ENCODE measurements around the gene CDCA4.

Gene CDCA4

GRCh38 chr14:105005329-105005928 lies 15.5 kb downstream of the CDCA4 start:
- Histone ChIP-seq H3K27ac (ENCODE audit: insufficient read depth, low read depth, low read length, poor library complexity, severe bottlenecking) (no peak overlapping the region), H3K4me3 (ENCODE audit: insufficient read depth, low read depth, low read length) (no peak overlapping the region), H3K4me1 (ENCODE audit: control insufficient read depth, insufficient read depth, low read length) (no peaks in the 10 kb centered on the region), H3K27me3 (ENCODE audit: control insufficient read depth, insufficient read depth, low read length, poor library complexity, severe bottlenecking) (no peaks in the 10 kb centered on the region), H3K9me3 (ENCODE audit: control insufficient read depth, low read length) (no peaks in the 10 kb centered on the region), H3K36me3 (ENCODE audit: control insufficient read depth, insufficient read depth, low read length) (peaks cover 5% of the 10 kb centered on the region)
- 94 to 95% methylated on average over 20 of the region's 20 CpGs for WGBS, 2 experiments

- 95 to 97% methylated on average over 3 of the region's 3 CpGs for WGBS, 2 experiments
- Histone ChIP-seq H3K27me3 (ENCODE audit: control insufficient read depth, insufficient read depth, low read length, poor library complexity, severe bottlenecking) (no peaks in the 10 kb centered on the region), H3K4me1 (ENCODE audit: control insufficient read depth, insufficient read depth, low read length) (no peaks in the 10 kb centered on the region), H3K27ac (ENCODE audit: insufficient read depth, low read depth, low read length, poor library complexity, severe bottlenecking) (no peak overlapping the region), H3K4me3 (ENCODE audit: insufficient read depth, low read depth, low read length) (no peak overlapping the region), H3K9me3 (ENCODE audit: control insufficient read depth, low read length) (no peaks in the 10 kb centered on the region), H3K36me3 (ENCODE audit: control insufficient read depth, insufficient read depth, low read length) (peaks cover 3% of the 10 kb centered on the region)
Measured at GRCh38 chr14:104999361-104999760, 21.5 kb downstream of the CDCA4 start.

GRCh38 chr14:104998801-104999200 lies 22.1 kb downstream of the CDCA4 start:
- Histone ChIP-seq H3K27ac (ENCODE audit: insufficient read depth, low read depth, low read length, poor library complexity, severe bottlenecking) (no peak overlapping the region), H3K4me3 (ENCODE audit: insufficient read depth, low read depth, low read length) (no peak overlapping the region), H3K36me3 (ENCODE audit: control insufficient read depth, insufficient read depth, low read length) (peaks cover 3% of the 10 kb centered on the region), H3K9me3 (ENCODE audit: control insufficient read depth, low read length) (no peaks in the 10 kb centered on the region), H3K27me3 (ENCODE audit: control insufficient read depth, insufficient read depth, low read length, poor library complexity, severe bottlenecking) (no peaks in the 10 kb centered on the region), H3K4me1 (ENCODE audit: control insufficient read depth, insufficient read depth, low read length) (no peaks in the 10 kb centered on the region)
- WGBS, 2 experiments = 91 to 95% methylated on average over 5 of the region's 5 CpGs

DNA sequence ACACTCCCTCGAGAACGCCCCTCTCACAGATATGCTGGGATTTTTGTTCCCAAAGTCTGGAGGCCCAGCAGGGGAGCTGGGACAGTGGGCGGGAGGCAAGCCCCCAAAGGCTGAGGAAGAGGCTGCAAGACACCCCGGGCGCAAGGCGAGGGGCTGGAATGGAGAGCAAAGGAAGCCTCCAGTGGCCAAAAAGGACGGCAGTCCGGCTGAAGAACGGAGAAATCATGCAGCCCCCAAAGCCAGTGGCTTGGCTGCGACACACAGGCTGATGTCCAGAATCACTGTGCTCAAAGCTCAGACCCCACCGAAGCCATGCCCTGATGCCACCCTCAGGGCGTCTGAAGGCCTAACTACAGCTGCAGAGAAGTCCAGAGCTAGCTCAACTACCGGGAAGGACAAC lies 24.4 kb downstream of the CDCA4 start:
- no peaks in the 10 kb centered on the region for H3K9me3 ChIP-seq (ENCODE audit: control insufficient read depth, low read length)
- H3K4me1 ChIP-seq (ENCODE audit: control insufficient read depth, insufficient read depth, low read length) = no peaks in the 10 kb centered on the region
- no peak overlapping the region for H3K4me3 ChIP-seq (ENCODE audit: insufficient read depth, low read depth, low read length)
- H3K36me3 ChIP-seq (ENCODE audit: control insufficient read depth, insufficient read depth, low read length) = peaks cover 11% of the 10 kb centered on the region
- WGBS, 2 experiments = 91 to 92% methylated on average over 13 of the region's 13 CpGs
- no peaks in the 10 kb centered on the region for H3K27me3 ChIP-seq (ENCODE audit: control insufficient read depth, insufficient read depth, low read length, poor library complexity, severe bottlenecking)
- no peak overlapping the region for H3K27ac ChIP-seq (ENCODE audit: insufficient read depth, low read depth, low read length, poor library complexity, severe bottlenecking)

GRCh38 chr14:104996032-104996431 lies 24.9 kb downstream of the CDCA4 start:
- H3K4me3 ChIP-seq (ENCODE audit: insufficient read depth, low read depth, low read length) = no peak overlapping the region
- peaks cover 13% of the 10 kb centered on the region for H3K36me3 ChIP-seq (ENCODE audit: control insufficient read depth, insufficient read depth, low read length)
- H3K9me3 ChIP-seq (ENCODE audit: control insufficient read depth, low read length) = no peaks in the 10 kb centered on the region
- 92 to 95% methylated on average over 5 of the region's 5 CpGs for WGBS, 2 experiments
- H3K27me3 ChIP-seq (ENCODE audit: control insufficient read depth, insufficient read depth, low read length, poor library complexity, severe bottlenecking) = no peaks in the 10 kb centered on the region
- H3K27ac ChIP-seq (ENCODE audit: insufficient read depth, low read depth, low read length, poor library complexity, severe bottlenecking) = no peak overlapping the region
- no peaks in the 10 kb centered on the region for H3K4me1 ChIP-seq (ENCODE audit: control insufficient read depth, insufficient read depth, low read length)

GRCh38 chr14:104994978-104995377 lies 25.9 kb downstream of the CDCA4 start:
- H3K27me3 ChIP-seq (ENCODE audit: control insufficient read depth, insufficient read depth, low read length, poor library complexity, severe bottlenecking) = no peaks in the 10 kb centered on the region
- no peaks in the 10 kb centered on the region for H3K9me3 ChIP-seq (ENCODE audit: control insufficient read depth, low read length)
- H3K36me3 ChIP-seq (ENCODE audit: control insufficient read depth, insufficient read depth, low read length) = peaks cover 13% of the 10 kb centered on the region
- no peak overlapping the region for H3K27ac ChIP-seq (ENCODE audit: insufficient read depth, low read depth, low read length, poor library complexity, severe bottlenecking)
- H3K4me3 ChIP-seq (ENCODE audit: insufficient read depth, low read depth, low read length) = no peak overlapping the region
- 94 to 95% methylated on average over 6 of the region's 6 CpGs for WGBS, 2 experiments
- H3K4me1 ChIP-seq (ENCODE audit: control insufficient read depth, insufficient read depth, low read length) = no peaks in the 10 kb centered on the region

DNA sequence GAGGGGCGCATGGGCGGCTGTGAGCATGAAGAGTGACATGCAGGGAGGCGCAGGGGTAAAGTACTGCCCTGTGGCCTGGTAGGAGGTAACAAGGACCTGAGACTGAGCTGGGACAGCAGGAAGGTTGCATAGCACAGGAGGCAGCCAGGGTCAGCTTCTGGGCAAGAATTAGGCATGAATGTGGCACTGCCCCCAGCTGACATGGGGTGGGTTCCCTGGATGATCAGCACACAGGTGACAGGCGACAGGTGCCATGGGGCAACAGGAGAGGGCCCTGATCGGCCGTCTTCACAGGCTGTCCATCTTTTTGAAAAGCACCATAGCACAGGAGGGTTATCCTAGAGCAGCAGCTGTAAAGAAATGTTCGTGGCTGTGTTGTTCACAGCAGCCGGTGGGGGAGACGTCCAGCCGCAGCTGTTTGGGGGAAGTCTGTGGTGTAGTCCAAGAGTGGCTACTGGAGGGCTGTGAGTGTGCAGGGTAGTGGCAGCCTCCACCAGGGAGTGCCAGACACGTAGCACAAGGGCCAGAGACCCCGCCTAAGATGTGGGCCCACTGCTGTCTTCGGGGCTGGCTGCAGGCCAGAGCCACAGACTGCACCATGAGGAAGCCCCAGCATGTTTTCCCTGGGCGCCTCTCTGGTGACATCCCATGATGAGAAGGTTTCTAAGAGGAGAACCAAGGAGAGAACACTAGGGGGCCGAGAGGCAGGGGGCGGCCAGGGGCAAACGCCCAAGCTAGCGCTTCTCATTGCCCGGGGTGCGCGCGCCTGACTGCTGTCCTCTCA lies 26.9 kb downstream of the CDCA4 start:
- H3K36me3 ChIP-seq (ENCODE audit: control insufficient read depth, insufficient read depth, low read length) = peaks cover 13% of the 10 kb centered on the region
- no peaks in the 10 kb centered on the region for H3K4me1 ChIP-seq (ENCODE audit: control insufficient read depth, insufficient read depth, low read length)
- no peak overlapping the region for H3K4me3 ChIP-seq (ENCODE audit: insufficient read depth, low read depth, low read length)
- WGBS, 2 experiments = 93 to 94% methylated on average over 22 of the region's 22 CpGs
- no peaks in the 10 kb centered on the region for H3K27me3 ChIP-seq (ENCODE audit: control insufficient read depth, insufficient read depth, low read length, poor library complexity, severe bottlenecking)
- H3K27ac ChIP-seq (ENCODE audit: insufficient read depth, low read depth, low read length, poor library complexity, severe bottlenecking) = no peak overlapping the region
- H3K9me3 ChIP-seq (ENCODE audit: control insufficient read depth, low read length) = no peaks in the 10 kb centered on the region

GRCh38 chr14:104993306-104993705 lies 27.6 kb downstream of the CDCA4 start:
- WGBS, 2 experiments = 93 to 94% methylated on average over 12 of the region's 12 CpGs
- Histone ChIP-seq H3K9me3 (ENCODE audit: control insufficient read depth, low read length) (no peaks in the 10 kb centered on the region), H3K4me3 (ENCODE audit: insufficient read depth, low read depth, low read length) (no peak overlapping the region), H3K27ac (ENCODE audit: insufficient read depth, low read depth, low read length, poor library complexity, severe bottlenecking) (no peak overlapping the region), H3K4me1 (ENCODE audit: control insufficient read depth, insufficient read depth, low read length) (no peaks in the 10 kb centered on the region), H3K36me3 (ENCODE audit: control insufficient read depth, insufficient read depth, low read length) (peaks cover 13% of the 10 kb centered on the region), H3K27me3 (ENCODE audit: control insufficient read depth, insufficient read depth, low read length, poor library complexity, severe bottlenecking) (no peaks in the 10 kb centered on the region)

DNA sequence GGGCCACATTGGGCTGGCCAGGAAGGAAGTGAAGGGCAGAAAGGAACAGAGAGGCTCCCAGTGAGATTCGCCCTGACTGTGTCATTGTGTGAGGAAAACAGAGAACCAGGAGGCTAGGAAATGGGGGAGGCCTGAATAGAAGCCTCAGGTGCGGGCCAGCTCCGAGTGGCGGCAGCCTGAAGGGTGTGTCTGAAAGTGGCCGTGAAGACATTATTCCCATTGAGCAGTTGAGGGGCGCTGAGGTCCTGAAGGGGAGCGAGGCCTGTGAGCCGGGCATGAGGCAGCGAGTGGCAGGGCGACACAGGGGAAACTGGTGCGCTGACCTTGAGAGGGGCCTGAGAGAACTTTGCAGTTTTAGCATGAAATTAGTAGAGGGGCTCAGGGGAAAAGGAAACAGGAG lies 28.4 kb downstream of the CDCA4 start:
- Histone ChIP-seq H3K27me3 (ENCODE audit: control insufficient read depth, insufficient read depth, low read length, poor library complexity, severe bottlenecking) (no peaks in the 10 kb centered on the region), H3K9me3 (ENCODE audit: control insufficient read depth, low read length) (no peaks in the 10 kb centered on the region), H3K27ac (ENCODE audit: insufficient read depth, low read depth, low read length, poor library complexity, severe bottlenecking) (no peak overlapping the region), H3K4me1 (ENCODE audit: control insufficient read depth, insufficient read depth, low read length) (no peaks in the 10 kb centered on the region), H3K4me3 (ENCODE audit: insufficient read depth, low read depth, low read length) (no peak overlapping the region), H3K36me3 (ENCODE audit: control insufficient read depth, insufficient read depth, low read length) (peaks cover 13% of the 10 kb centered on the region)
- WGBS, 2 experiments = 94 to 97% methylated on average over 11 of the region's 11 CpGs

DNA sequence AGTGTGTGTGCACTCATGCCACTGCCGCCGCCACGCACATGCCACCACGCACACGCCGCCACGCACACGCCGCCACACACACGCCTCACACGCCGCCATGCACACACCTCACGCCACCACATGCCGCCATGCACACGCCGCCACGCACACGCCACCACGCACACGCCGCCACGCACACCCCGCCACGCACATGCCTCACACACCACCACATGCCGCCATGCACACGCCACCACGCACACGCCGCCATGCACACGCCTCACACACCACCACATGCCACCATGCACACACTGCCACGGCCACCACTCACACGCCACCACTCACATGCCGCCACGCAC lies 29.0 kb downstream of the CDCA4 start:
- Histone ChIP-seq H3K9me3 (ENCODE audit: control insufficient read depth, low read length) (no peaks in the 10 kb centered on the region), H3K4me1 (ENCODE audit: control insufficient read depth, insufficient read depth, low read length) (no peaks in the 10 kb centered on the region), H3K36me3 (ENCODE audit: control insufficient read depth, insufficient read depth, low read length) (peaks cover 13% of the 10 kb centered on the region), H3K4me3 (ENCODE audit: insufficient read depth, low read depth, low read length) (no peak overlapping the region), H3K27ac (ENCODE audit: insufficient read depth, low read depth, low read length, poor library complexity, severe bottlenecking) (no peak overlapping the region), H3K27me3 (ENCODE audit: control insufficient read depth, insufficient read depth, low read length, poor library complexity, severe bottlenecking) (no peaks in the 10 kb centered on the region)
- WGBS, 2 experiments = 90 to 95% methylated on average over 34 of the region's 34 CpGs
